VCaP (cell line): ENCODE results near the gene NDUFC1.
"Not testable (repeated sequence)": the region's sequence is repeated elsewhere in the genome, so short reads cannot be mapped to it uniquely, and the experiment has no call there.

Experiments used
- H3K27ac ChIP-seq: fragments of 450-650 bp; 2 replicates; pipeline ENCODE4 v1.5.1; 2017
- TF ChIP-seq, protein P1 (sequence below): fragments of 450-650 bp; conservative IDR thresholded peaks from 2 replicates; pipeline ENCODE4 v1.5.1; 2017; ENCODE audit warnings: mild to moderate bottlenecking, moderate library complexity

The NDUFC1 gene

GRCh38 chr4:139256349-139256748 lies 45.9 kb downstream of the NDUFC1 start:
- TF ChIP-seq, protein P1, sequence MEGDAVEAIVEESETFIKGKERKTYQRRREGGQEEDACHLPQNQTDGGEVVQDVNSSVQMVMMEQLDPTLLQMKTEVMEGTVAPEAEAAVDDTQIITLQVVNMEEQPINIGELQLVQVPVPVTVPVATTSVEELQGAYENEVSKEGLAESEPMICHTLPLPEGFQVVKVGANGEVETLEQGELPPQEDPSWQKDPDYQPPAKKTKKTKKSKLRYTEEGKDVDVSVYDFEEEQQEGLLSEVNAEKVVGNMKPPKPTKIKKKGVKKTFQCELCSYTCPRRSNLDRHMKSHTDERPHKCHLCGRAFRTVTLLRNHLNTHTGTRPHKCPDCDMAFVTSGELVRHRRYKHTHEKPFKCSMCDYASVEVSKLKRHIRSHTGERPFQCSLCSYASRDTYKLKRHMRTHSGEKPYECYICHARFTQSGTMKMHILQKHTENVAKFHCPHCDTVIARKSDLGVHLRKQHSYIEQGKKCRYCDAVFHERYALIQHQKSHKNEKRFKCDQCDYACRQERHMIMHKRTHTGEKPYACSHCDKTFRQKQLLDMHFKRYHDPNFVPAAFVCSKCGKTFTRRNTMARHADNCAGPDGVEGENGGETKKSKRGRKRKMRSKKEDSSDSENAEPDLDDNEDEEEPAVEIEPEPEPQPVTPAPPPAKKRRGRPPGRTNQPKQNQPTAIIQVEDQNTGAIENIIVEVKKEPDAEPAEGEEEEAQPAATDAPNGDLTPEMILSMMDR = no peak
- H3K27ac ChIP-seq = no peak overlapping the region

DNA sequence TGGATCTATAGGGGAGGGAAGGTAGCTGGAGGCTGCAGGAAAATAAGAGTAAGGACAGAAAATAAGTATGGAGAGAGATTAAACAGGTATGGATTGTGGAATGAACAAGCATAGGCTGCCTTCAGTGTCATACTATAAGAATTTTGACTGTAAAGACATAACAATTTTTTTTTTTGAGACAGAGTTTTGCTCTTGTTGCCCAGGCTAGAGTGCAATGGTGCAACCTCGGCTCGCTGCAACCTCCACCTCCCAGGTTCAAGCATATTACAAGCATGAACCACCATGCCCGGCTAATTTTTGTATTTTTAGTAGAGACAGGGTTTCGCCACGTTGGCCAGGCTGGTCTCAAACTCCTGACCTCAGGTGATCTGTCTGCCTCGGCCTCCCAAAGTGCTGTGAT lies 46.7 kb downstream of the NDUFC1 start:
- not testable (repeated sequence) for H3K27ac ChIP-seq

DNA sequence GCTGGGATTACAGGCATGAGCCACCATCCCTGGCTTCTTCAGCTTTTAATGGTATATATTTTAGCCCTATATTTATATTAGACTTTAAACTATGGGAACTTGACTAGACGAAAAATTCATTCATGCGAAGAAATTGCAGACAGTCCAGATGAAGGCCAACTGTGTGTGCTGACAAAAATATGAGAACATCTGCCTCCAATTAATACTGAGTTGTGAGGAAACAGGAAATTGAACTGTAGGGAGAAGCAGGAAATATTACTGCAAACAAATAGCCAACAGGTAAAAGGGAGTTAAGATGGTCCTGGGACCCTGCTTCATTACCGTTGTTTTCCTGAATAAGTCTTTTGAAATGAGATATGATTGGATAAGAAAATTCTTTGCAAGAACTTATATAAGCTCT lies 48.6 kb downstream of the NDUFC1 start:
- no peak overlapping the region for H3K27ac ChIP-seq
- TF ChIP-seq, protein P1 = no peak

DNA sequence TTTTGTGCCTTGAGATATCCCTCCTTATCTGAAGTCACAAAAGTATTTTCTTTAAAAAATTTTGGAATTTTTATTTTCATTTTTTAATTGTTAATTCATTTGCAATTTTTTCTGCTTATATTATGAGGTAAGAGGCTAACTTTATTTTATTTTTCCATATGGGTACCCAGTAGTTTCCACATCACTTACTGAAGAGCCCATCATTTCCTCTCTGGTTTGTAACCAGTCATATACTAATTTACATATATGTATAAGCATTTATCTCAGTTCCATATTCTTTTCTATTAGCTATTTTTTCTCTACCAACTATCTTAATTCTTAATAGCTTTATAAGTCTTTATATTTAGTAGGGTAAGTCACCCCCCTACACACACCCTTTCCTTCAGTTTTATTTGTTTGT lies 49.2 kb downstream of the NDUFC1 start:
- TF ChIP-seq, protein P1 = no peak
- no peak overlapping the region for H3K27ac ChIP-seq

- H3K27ac ChIP-seq = no peak overlapping the region
- TF ChIP-seq, protein P1 = no peak
Observed at GRCh38 chr4:139247700-139248238, 54.5 kb downstream of the NDUFC1 start.

- TF ChIP-seq, protein P1 = no peak
- H3K27ac ChIP-seq = no peak overlapping the region
Observed at GRCh38 chr4:139247241-139247640, 55.0 kb downstream of the NDUFC1 start.

DNA sequence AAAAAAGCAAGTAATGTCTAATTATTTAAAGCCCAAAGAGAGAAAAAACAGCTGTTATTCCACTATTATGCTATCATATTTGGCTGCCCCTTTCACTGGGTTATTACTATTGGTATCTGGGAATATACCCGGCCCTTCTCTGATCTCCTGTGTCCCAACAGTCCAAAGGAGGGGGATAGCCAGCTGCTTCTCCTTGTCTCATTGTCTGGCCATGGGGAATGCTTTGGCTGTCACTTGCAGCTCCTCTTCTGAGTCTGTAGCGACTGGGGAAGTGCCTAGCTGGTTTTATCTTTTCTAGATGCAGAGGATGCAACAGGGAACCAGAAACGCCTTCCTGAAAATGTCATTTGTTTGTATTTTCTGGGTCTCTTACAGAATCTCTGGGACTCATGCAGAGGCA lies 56.1 kb downstream of the NDUFC1 start:
- TF ChIP-seq, protein P1 = no peak
- no peak overlapping the region for H3K27ac ChIP-seq

GRCh38 chr4:139245590-139245989 lies 56.7 kb downstream of the NDUFC1 start:
- TF ChIP-seq, protein P1 = no peak
- H3K27ac ChIP-seq = no peak overlapping the region
